DND-41 (cell line): ENCODE measurements around the gene SLC2A9.

Source experiments
- ATAC-seq: fragments of 200-7000 bp; cut with Tn5 transposase; 3 replicates; pipeline ENCODE4 v1.9.1; 2021; ENCODE audit warnings: low read depth; ENCODE audit not compliant: insufficient read depth
- DNase-seq: peaks from one replicate; pipeline ENCODE4 v3.0.0-alpha.2; 2020
- H2AFZ ChIP-seq: 2 replicates; pipeline ENCODE4 v1.6.0; 2012; ENCODE audit warnings: low read depth, low read length
- H3K27ac ChIP-seq: 2 replicates; pipeline ENCODE4 v1.5.1; 2012; ENCODE audit warnings: low read length, inconsistent platforms
- H3K27me3 ChIP-seq: fragments of 200-600 bp; sonication (generic); 2 replicates; pipeline ENCODE4 v1.6.0; 2012; ENCODE audit warnings: low read length, mild to moderate bottlenecking, inconsistent platforms; ENCODE audit not compliant: insufficient read depth, poor library complexity
- H3K36me3 ChIP-seq: 2 replicates; pipeline ENCODE4 v1.5.1; 2012; ENCODE audit warnings: low read length, inconsistent platforms; ENCODE audit not compliant: insufficient read depth
- H3K4me1 ChIP-seq: 2 replicates; pipeline ENCODE4 v1.5.1; 2012; ENCODE audit warnings: mild to moderate bottlenecking, low read length; ENCODE audit not compliant: insufficient read depth
- H3K4me2 ChIP-seq: 2 replicates; pipeline ENCODE4 v1.6.0; 2012; ENCODE audit warnings: mild to moderate bottlenecking, moderate library complexity, low read length, inconsistent platforms; ENCODE audit not compliant: insufficient read depth
- H3K4me3 ChIP-seq, 2 experiments: fragments of 200-600 bp in 1 of 2; shearing (Covaris generic) in 1 of 2; 2 replicates each; pipeline ENCODE4 v1.5.1; 2012 to 2016; ENCODE audit warnings: inconsistent platforms in 2 of 2, low read length in 2 of 2, mild to moderate bottlenecking in 2 of 2, low read depth in 1 of 2, moderate library complexity in 1 of 2
- H3K79me2 ChIP-seq: 2 replicates; pipeline ENCODE4 v1.6.0; 2012; ENCODE audit warnings: low read length, inconsistent platforms; ENCODE audit not compliant: insufficient read depth
- H3K9ac ChIP-seq: 2 replicates; pipeline ENCODE4 v1.6.0; 2012; ENCODE audit warnings: low read depth, mild to moderate bottlenecking, inconsistent platforms, low read length, moderate library complexity
- H3K9me3 ChIP-seq: 2 replicates; pipeline ENCODE4 v1.5.1; 2012; ENCODE audit warnings: low read length, moderate library complexity, mild to moderate bottlenecking, inconsistent platforms; ENCODE audit not compliant: insufficient read depth, severe bottlenecking
- H4K20me1 ChIP-seq: 2 replicates; pipeline ENCODE4 v1.6.0; 2012; ENCODE audit warnings: low read length; ENCODE audit not compliant: insufficient read depth
- CTCF ChIP-seq: IDR thresholded peaks from 2 replicates; pipeline ENCODE4 v1.5.1; 2012; ENCODE audit warnings: borderline replicate concordance, low read length, moderate library complexity, mild to moderate bottlenecking; ENCODE audit not compliant: poor library complexity, severe bottlenecking; ENCODE audit errors: extremely low read depth
- EZH2 ChIP-seq: IDR thresholded peaks from 3 replicates; pipeline ENCODE4 v1.6.1; 2012; ENCODE audit warnings: borderline replicate concordance, low read depth, mild to moderate bottlenecking, moderate library complexity, low read length, inconsistent platforms; ENCODE audit not compliant: severe bottlenecking

SLC2A9 gene

GRCh38 chr4:9919047-9919446 is 102.2 kb downstream of the SLC2A9 start:
- Histone ChIP-seq H3K9me3 (no peaks in the 10 kb centered on the region), H3K79me2 (no peaks in the 10 kb centered on the region), H3K4me3 (no peak overlapping the region), H3K4me2 (no peak overlapping the region), H3K4me1 (no peaks in the 10 kb centered on the region), H3K27ac (no peak overlapping the region), H3K36me3 (no peaks in the 10 kb centered on the region), H3K27me3 (no peaks in the 10 kb centered on the region), H3K9ac (no peak overlapping the region), H4K20me1 (no peaks in the 10 kb centered on the region), H2AFZ (no peak overlapping the region)
- DNase-seq (no peak), ATAC-seq (no peak)
- TF ChIP-seq EZH2 = no peak
- TF ChIP-seq CTCF = no peak

- H4K20me1 ChIP-seq = no peaks in the 10 kb centered on the region
Observed at GRCh38 chr4:9918484-9918883, 102.8 kb downstream of the SLC2A9 start.

GRCh38 chr4:9916937-9917336 is 104.4 kb downstream of the SLC2A9 start:
- DNase-seq = no peak
- no peak overlapping the region for H3K4me3 ChIP-seq
- H3K79me2 ChIP-seq = no peaks in the 10 kb centered on the region
- no peak overlapping the region for H3K4me2 ChIP-seq
- no peak overlapping the region for H2AFZ ChIP-seq
- no peaks in the 10 kb centered on the region for H3K27me3 ChIP-seq
- H3K9me3 ChIP-seq = no peaks in the 10 kb centered on the region
- no peak overlapping the region for H3K9ac ChIP-seq
- H3K4me1 ChIP-seq = no peaks in the 10 kb centered on the region
- no peaks in the 10 kb centered on the region for H3K36me3 ChIP-seq
- no peak for ATAC-seq
- no peaks in the 10 kb centered on the region for H4K20me1 ChIP-seq
- TF ChIP-seq EZH2 = no peak
- H3K27ac ChIP-seq = no peak overlapping the region

More at GRCh38 chr4:9918484-9918883, 102.8 kb downstream of the SLC2A9 start:
- Histone ChIP-seq H3K9ac (no peak overlapping the region), H3K36me3 (no peaks in the 10 kb centered on the region), H3K4me2 (no peak overlapping the region), H3K27me3 (no peaks in the 10 kb centered on the region), H3K27ac (no peak overlapping the region), H3K79me2 (no peaks in the 10 kb centered on the region), H3K4me3 (no peak overlapping the region), H2AFZ (no peak overlapping the region), H3K4me1 (no peaks in the 10 kb centered on the region), H3K9me3 (no peaks in the 10 kb centered on the region)
- DNase-seq (no peak), ATAC-seq (no peak)
- TF ChIP-seq EZH2 (no peak), CTCF (no peak)

DNA sequence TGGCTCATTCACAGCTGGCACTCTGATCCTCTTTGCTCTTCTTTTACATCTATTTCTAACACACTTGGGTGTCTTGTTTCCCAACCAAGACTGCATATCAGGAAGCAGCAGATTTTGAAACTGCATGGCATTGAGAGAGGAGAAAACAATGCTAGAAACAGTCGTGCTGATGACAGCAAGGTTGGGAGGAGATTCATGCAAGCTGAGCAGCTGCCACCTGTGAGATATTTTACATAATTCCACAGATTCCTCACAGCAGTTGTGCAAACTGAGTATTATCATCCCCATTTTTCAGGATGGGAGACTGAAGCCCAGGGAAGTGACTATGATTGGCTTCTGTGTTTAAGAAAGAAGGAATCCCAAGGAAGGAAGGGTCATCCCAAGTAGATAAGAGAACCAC is 105.0 kb downstream of the SLC2A9 start:
- Histone ChIP-seq H3K27ac (no peak overlapping the region), H3K4me3 (no peak overlapping the region), H3K9me3 (no peaks in the 10 kb centered on the region), H3K27me3 (no peaks in the 10 kb centered on the region), H2AFZ (no peak overlapping the region), H3K4me2 (no peak overlapping the region), H3K36me3 (no peaks in the 10 kb centered on the region), H3K4me1 (no peaks in the 10 kb centered on the region), H3K79me2 (no peaks in the 10 kb centered on the region), H3K9ac (no peak overlapping the region), H4K20me1 (no peaks in the 10 kb centered on the region)
- TF ChIP-seq EZH2 (no peak), CTCF (no peak)
- ATAC-seq = no peak
- DNase-seq = no peak
